Tibial nerve (tissue), 4 donors: ENCODE data around the gene MAN2C1. TPM values are rescaled to one million over a fixed set of nuclear protein-coding genes. Genes with fewer than 3 reads are reported as not detected.

ENCODE experiments used
- DNase-seq, 2 donors: peaks; one replicate each; pipeline ENCODE4 v3.0.0-alpha.2; 2019; ENCODE audit warnings: low spot score in 2 of 2
- H3K27ac ChIP-seq, 4 donors: fragments of 200-600 bp; sonication (generic) in 3 of 4; one replicate each; pipeline ENCODE4 v1.5.1; 2017 to 2019; ENCODE audit warnings: mild to moderate bottlenecking in 1 of 4
- H3K27me3 ChIP-seq, 2 donors: fragments of 200-600 bp; sonication (generic) in 1 of 2; one replicate each; pipeline versions ENCODE4 v1.5.1 to v1.6.0; 2017 to 2019
- H3K36me3 ChIP-seq, 3 donors: fragments of 200-600 bp; sonication (generic); one replicate each; pipeline ENCODE4 v1.5.1; 2018 to 2019
- H3K4me1 ChIP-seq, 4 donors: fragments of 200-600 bp; sonication (generic) in 3 of 4; one replicate each; pipeline ENCODE4 v1.5.1; 2017 to 2019
- H3K4me3 ChIP-seq, 4 donors: fragments of 200-600 bp; sonication (generic) in 3 of 4; one replicate each; pipeline ENCODE4 v1.5.1; 2017 to 2019; ENCODE audit warnings: mild to moderate bottlenecking in 1 of 4, moderate library complexity in 1 of 4
- H3K9me3 ChIP-seq, 4 donors: fragments of 200-600 bp; sonication (generic) in 3 of 4; one replicate each; pipeline ENCODE4 v1.5.1; 2017 to 2019
- EP300 ChIP-seq, 2 donors: sonication (generic); formaldehyde crosslinking; IDR thresholded peaks; one replicate each; pipeline ENCODE4 v1.6.1; 2017; ENCODE audit warnings: antibody characterized with exemption in 2 of 2, mild to moderate bottlenecking in 1 of 2
- POLR2A ChIP-seq, 2 donors: fragments of 450-650 bp; IDR thresholded peaks; one replicate each; pipeline ENCODE4 v1.6.1; 2017; ENCODE audit warnings: antibody characterized with exemption in 2 of 2, mild to moderate bottlenecking in 2 of 2, moderate library complexity in 2 of 2
- WGBS, 2 donors: methylation state at CpG; one replicate each; pipeline ENCODE4 v1.1.5; 2018; 5-methylcytosine and 5-hydroxymethylcytosine counted together
- total RNA-seq, 4 donors: library from RNA; depleted of rRNA; stranded (reverse); fragments of >200 nt; gene quantifications; one replicate each; pipeline ENCODE4 v1.1.0, GENCODE V29; 2016
- TF ChIP-seq, protein P1 (sequence below), 5 experiments: fragments of 200-600 bp in 3 of 5; fragments of 450-650 bp in 2 of 5; sonication (generic) in 3 of 5; IDR thresholded peaks; one replicate each; pipeline ENCODE4 v1.5.1; 2016 to 2019; ENCODE audit warnings: antibody characterized with exemption in 5 of 5, mild to moderate bottlenecking in 3 of 5, moderate library complexity in 2 of 5

The MAN2C1 gene
- total RNA-seq, 4 donors from 2014 or later, result 319 to 781 (median 366) TPM

DNA sequence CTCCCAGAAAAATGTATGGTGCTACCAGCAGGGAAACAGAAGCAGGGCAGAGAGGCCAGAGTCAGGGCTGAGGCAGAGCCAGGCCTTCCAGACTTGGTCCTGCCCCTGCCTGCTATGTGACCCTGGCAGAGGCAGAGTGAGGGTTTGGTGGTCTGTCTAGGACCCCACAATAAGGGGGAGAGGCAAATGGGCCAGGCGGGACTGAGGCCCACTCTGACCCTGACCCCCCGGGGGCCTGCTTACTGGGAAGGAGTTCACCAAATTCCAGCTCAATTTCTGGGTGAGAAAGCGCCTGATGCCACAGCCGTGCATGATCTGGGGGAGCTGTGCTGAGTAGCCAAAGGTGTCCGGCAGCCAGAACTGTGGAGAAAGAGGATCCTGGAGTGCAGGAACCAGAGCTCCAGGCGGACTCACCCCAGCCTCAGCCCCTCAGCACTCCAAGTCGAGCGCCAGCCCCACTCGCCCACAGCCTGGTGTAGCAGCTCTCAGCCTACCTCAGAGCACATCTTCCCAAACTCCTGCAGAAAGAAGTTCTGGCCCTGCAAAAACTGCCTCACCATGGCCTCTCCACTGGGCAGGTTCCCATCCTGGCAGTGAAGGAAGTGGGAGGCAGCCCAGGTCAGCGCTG, 6.9 kb downstream of the MAN2C1 start:
- Histone ChIP-seq H3K27ac (no peak overlapping the region), H3K4me3 (no peak overlapping the region), H3K27me3 (no peaks in the 10 kb centered on the region), H3K36me3 (peaks cover 3 to 100% (median 10%) of the 10 kb centered on the region in 3 donors), H3K9me3 (no peaks in the 10 kb centered on the region), H3K4me1 (peaks cover 0 to 2% (median 0%) of the 10 kb centered on the region in 4 donors)
- TF ChIP-seq EP300 (IDR thresholded peaks at IDR 0.05) (no peak), POLR2A (IDR thresholded peaks at IDR 0.05) (no peak)
- TF ChIP-seq, protein P1, sequence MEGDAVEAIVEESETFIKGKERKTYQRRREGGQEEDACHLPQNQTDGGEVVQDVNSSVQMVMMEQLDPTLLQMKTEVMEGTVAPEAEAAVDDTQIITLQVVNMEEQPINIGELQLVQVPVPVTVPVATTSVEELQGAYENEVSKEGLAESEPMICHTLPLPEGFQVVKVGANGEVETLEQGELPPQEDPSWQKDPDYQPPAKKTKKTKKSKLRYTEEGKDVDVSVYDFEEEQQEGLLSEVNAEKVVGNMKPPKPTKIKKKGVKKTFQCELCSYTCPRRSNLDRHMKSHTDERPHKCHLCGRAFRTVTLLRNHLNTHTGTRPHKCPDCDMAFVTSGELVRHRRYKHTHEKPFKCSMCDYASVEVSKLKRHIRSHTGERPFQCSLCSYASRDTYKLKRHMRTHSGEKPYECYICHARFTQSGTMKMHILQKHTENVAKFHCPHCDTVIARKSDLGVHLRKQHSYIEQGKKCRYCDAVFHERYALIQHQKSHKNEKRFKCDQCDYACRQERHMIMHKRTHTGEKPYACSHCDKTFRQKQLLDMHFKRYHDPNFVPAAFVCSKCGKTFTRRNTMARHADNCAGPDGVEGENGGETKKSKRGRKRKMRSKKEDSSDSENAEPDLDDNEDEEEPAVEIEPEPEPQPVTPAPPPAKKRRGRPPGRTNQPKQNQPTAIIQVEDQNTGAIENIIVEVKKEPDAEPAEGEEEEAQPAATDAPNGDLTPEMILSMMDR (IDR thresholded peaks at IDR 0.05), result no peak
- no peak for DNase-seq
- WGBS, 2 donors, result 87 to 89% methylated on average over 6 to 9 of the region's 10 CpGs

DNA sequence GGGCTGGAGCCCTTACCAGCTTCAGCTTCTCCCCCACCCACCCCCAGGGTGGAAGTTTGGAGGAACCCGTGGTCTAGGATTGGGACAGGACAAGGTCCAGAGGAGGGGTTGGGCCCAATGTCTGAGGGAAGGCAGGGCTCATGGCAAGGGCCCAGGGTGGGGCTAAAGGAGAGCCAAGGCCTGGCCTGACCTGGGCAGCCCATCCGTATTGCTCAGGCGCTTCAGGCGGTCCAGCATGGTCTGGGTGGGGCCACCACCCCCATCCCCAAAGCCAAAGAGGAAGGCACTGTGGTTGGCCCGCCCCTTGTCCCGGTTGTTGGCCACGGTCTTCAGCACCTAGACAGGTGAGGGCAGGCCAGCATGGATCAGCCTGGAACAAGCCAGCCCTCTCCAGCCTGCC, 7.6 kb downstream of the MAN2C1 start:
- TF ChIP-seq POLR2A (IDR thresholded peaks at IDR 0.05) (no peak), EP300 (IDR thresholded peaks at IDR 0.05) (no peak)
- TF ChIP-seq, protein P1 (IDR thresholded peaks at IDR 0.05), result no peak
- H3K9me3 ChIP-seq, result no peaks in the 10 kb centered on the region
- DNase-seq, result no peak
- H3K4me3 ChIP-seq, result no peak overlapping the region
- no peak overlapping the region for H3K27ac ChIP-seq
- WGBS, 2 donors, result 91 to 92% methylated on average over 5 to 7 of the region's 7 CpGs
- peaks cover 3 to 100% (median 13%) of the 10 kb centered on the region in 3 donors for H3K36me3 ChIP-seq
- H3K27me3 ChIP-seq, result no peaks in the 10 kb centered on the region
- no peaks in the 10 kb centered on the region for H3K4me1 ChIP-seq

DNA sequence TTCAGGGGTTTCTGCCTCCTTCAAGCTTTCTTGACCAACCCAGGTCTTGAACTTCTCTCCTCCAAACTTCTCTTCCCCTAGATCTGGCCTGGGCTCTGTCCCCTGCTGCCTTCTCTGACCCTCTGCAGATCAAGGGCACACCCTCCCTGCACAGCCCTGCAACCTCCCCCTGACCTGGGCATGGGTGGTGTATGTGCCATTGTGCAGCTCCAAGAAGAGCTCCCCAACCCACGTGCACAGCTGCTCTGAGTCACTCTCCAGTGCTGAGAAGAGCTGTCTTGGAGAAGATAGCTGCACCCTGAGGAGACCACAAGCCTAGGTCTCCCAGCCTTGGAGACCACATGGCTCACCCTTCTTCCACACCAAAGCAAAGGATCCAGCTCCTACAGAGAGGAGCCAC, 8.0 kb downstream of the MAN2C1 start:
- peaks cover 3 to 100% (median 13%) of the 10 kb centered on the region in 3 donors for H3K36me3 ChIP-seq
- no peak overlapping the region for H3K27ac ChIP-seq
- no peaks in the 10 kb centered on the region for H3K9me3 ChIP-seq
- TF ChIP-seq POLR2A (IDR thresholded peaks at IDR 0.05) (no peak), EP300 (IDR thresholded peaks at IDR 0.05) (no peak)
- TF ChIP-seq, protein P1 (IDR thresholded peaks at IDR 0.05), result no peak
- no peaks in the 10 kb centered on the region for H3K4me1 ChIP-seq
- 69 to 71% methylated on average over 1 of the region's 1 CpG for WGBS, 2 donors
- DNase-seq, result no peak
- H3K4me3 ChIP-seq, result no peak overlapping the region
- no peaks in the 10 kb centered on the region for H3K27me3 ChIP-seq

DNA sequence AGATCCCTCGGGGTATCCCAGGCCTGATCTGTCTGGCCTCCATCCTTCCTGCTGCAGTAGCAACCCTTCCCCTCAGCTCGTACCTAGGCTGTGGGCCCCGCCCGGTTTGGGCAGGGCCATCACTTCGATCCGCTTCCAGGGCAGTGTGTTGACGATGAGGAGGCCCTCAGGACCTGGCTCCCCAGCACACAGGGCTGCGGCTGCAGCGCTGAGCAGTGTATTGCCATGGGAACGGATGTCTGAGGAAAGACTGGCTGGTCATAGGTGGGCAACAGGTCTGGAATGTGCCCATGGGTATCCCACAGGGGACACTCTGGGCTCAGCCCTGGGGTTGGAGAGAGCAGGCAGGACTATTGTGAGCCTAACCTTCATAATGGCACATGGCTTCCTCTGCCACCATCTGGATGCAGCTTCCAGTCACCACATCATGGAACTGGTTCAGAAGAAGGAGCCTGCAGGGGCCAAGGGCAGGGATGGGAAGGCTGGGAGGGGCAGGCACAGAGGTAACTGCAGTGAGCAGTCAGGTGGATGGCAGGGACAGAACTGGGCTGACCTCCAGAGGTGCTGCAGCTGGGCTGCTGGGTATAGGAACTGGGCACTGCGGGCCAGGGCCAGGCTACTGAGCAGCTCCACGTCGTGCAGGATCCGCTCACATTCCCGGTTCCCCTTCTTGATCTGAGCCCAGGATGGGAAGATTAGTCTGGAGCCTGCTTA, 8.7 kb downstream of the MAN2C1 start:
- WGBS, 2 donors, result 88 to 89% methylated on average over 13 to 15 of the region's 15 CpGs
- Histone ChIP-seq H3K9me3 (no peaks in the 10 kb centered on the region), H3K27me3 (no peaks in the 10 kb centered on the region), H3K27ac (no peak overlapping the region), H3K36me3 (peaks cover 3 to 100% (median 13%) of the 10 kb centered on the region in 3 donors), H3K4me3 (no peak overlapping the region), H3K4me1 (no peaks in the 10 kb centered on the region)
- DNase-seq, result no peak
- no peak for TF ChIP-seq POLR2A (IDR thresholded peaks at IDR 0.05)
- TF ChIP-seq, protein P1 (IDR thresholded peaks at IDR 0.05), result no peak
- no peak for TF ChIP-seq EP300 (IDR thresholded peaks at IDR 0.05)
